ENCODE results near the gene PTPMT1.

- TF ChIP-seq POLR2AphosphoS5 (IDR thresholded peaks at IDR 0.05) (no peak), CTCF (IDR thresholded peaks at IDR 0.05; ENCODE audit: poor library complexity, severe bottlenecking) (no peak), MXI1 (conservative IDR thresholded peaks at IDR 0.05; ENCODE audit: poor library complexity, severe bottlenecking) (no peak), EZH2 (IDR thresholded peaks at IDR 0.05; ENCODE audit: borderline replicate concordance, insufficient read depth, low read length, poor library complexity, severe bottlenecking) (no peak), SMC3 (conservative IDR thresholded peaks at IDR 0.05; ENCODE audit: poor library complexity) (no peak), RAD21 (conservative IDR thresholded peaks at IDR 0.05) (no peak), TAF1 (IDR thresholded peaks at IDR 0.05; ENCODE audit: low read depth) (no peak)
Observed at GRCh38 chr11:47605921-47606320, 40.5 kb downstream of the PTPMT1 start.

Data from neural cell (in vitro differentiated cells).